ENCODE measurements around the gene NACC1.

The NACC1 gene

GRCh38 chr19:13071444-13072187 is 46.4 kb upstream of the NACC1 start:
- Histone ChIP-seq H3K79me2 (ENCODE audit: low read length) (no peaks in the 10 kb centered on the region), H3K9me3 (replicated peaks; ENCODE audit: insufficient read depth, low read length) (no peaks in the 10 kb centered on the region), H2AFZ (ENCODE audit: low read length) (no peak overlapping the region), H3F3A (ENCODE audit: insufficient read depth, low read length) (no peaks in the 10 kb centered on the region), H3K9ac (ENCODE audit: low read length) (no peak overlapping the region), H3K4me1 (ENCODE audit: low read length) (no peaks in the 10 kb centered on the region), H3K4me3 (ENCODE audit: low read length) (no peak overlapping the region), H3K36me3 (replicated peaks; ENCODE audit: insufficient read depth, low read length) (no peaks in the 10 kb centered on the region), H3K9me2 (replicated peaks; ENCODE audit: insufficient read depth, low read length) (no peaks in the 10 kb centered on the region), H3K27me3 (replicated peaks; ENCODE audit: insufficient read depth, low read length) (peaks cover 48% of the 10 kb centered on the region), H4K20me1 (ENCODE audit: insufficient read depth, low read length) (no peaks in the 10 kb centered on the region), H3K4me2 (ENCODE audit: low read depth, low read length) (no peak overlapping the region), H3K27ac (ENCODE audit: low read length) (no peak overlapping the region)
- no peak for DNase-seq
- no peak for TF ChIP-seq CTCF (IDR thresholded peaks at IDR 0.05; ENCODE audit: low read length)
- TF ChIP-seq EZH2 (optimal IDR thresholded peaks at IDR 0.05; ENCODE audit: low read depth, low read length), result no peak
- no peak for TF ChIP-seq EZH2phosphoT487 (IDR thresholded peaks at IDR 0.05; ENCODE audit: low read length)

- Histone ChIP-seq H4K20me1 (ENCODE audit: insufficient read depth, low read length) (no peaks in the 10 kb centered on the region), H2AFZ (ENCODE audit: low read length) (no peak overlapping the region), H3K79me2 (ENCODE audit: low read length) (no peaks in the 10 kb centered on the region), H3K4me3 (ENCODE audit: low read length) (no peak overlapping the region), H3K27ac (ENCODE audit: low read length) (no peak overlapping the region), H3K4me2 (ENCODE audit: low read depth, low read length) (no peak overlapping the region), H3K4me1 (ENCODE audit: low read length) (0 out of 2 replicates have a peak, but pooled peaks cover 5% of the 10 kb centered on the region), H3F3A (ENCODE audit: insufficient read depth, low read length) (no peaks in the 10 kb centered on the region), H3K9me2 (replicated peaks; ENCODE audit: insufficient read depth, low read length) (no peaks in the 10 kb centered on the region), H3K9ac (ENCODE audit: low read length) (no peak overlapping the region), H3K9me3 (replicated peaks; ENCODE audit: insufficient read depth, low read length) (no peaks in the 10 kb centered on the region), H3K36me3 (replicated peaks; ENCODE audit: insufficient read depth, low read length) (no peaks in the 10 kb centered on the region), H3K27me3 (replicated peaks; ENCODE audit: insufficient read depth, low read length) (peaks cover 48% of the 10 kb centered on the region)
- DNase-seq, result no peak
- no peak for TF ChIP-seq EZH2phosphoT487 (IDR thresholded peaks at IDR 0.05; ENCODE audit: low read length)
- TF ChIP-seq CTCF (IDR thresholded peaks at IDR 0.05; ENCODE audit: low read length), result no peak
- no peak for TF ChIP-seq EZH2 (optimal IDR thresholded peaks at IDR 0.05; ENCODE audit: low read depth, low read length)
Observed at GRCh38 chr19:13072188-13072908, 45.7 kb upstream of the NACC1 start.

- Histone ChIP-seq H4K20me1 (ENCODE audit: insufficient read depth, low read length) (no peaks in the 10 kb centered on the region), H2AFZ (ENCODE audit: low read length) (no peak overlapping the region), H3K27ac (ENCODE audit: low read length) (no peak overlapping the region)
Observed at GRCh38 chr19:13073263-13073662, 44.8 kb upstream of the NACC1 start.

More at GRCh38 chr19:13073263-13073662, 44.8 kb upstream of the NACC1 start:
- Histone ChIP-seq H3K4me1 (ENCODE audit: low read length) (0 out of 2 replicates have a peak, but pooled peaks cover 5% of the 10 kb centered on the region), H3K79me2 (ENCODE audit: low read length) (no peaks in the 10 kb centered on the region), H3K27me3 (replicated peaks; ENCODE audit: insufficient read depth, low read length) (peaks cover 48% of the 10 kb centered on the region), H3F3A (ENCODE audit: insufficient read depth, low read length) (no peaks in the 10 kb centered on the region), H3K36me3 (replicated peaks; ENCODE audit: insufficient read depth, low read length) (no peaks in the 10 kb centered on the region), H3K4me2 (ENCODE audit: low read depth, low read length) (no peak overlapping the region), H3K4me3 (ENCODE audit: low read length) (no peak overlapping the region), H3K9me3 (replicated peaks; ENCODE audit: insufficient read depth, low read length) (no peaks in the 10 kb centered on the region), H3K9me2 (replicated peaks; ENCODE audit: insufficient read depth, low read length) (no peaks in the 10 kb centered on the region), H3K9ac (ENCODE audit: low read length) (no peak overlapping the region)
- no peak for TF ChIP-seq EZH2 (optimal IDR thresholded peaks at IDR 0.05; ENCODE audit: low read depth, low read length)
- TF ChIP-seq CTCF (IDR thresholded peaks at IDR 0.05; ENCODE audit: low read length), result no peak
- no peak for TF ChIP-seq EZH2phosphoT487 (IDR thresholded peaks at IDR 0.05; ENCODE audit: low read length)
- no peak for DNase-seq

Measured in MM.1S (cell line).